H1 (cell line): Measurements from ENCODE around the gene TSHZ2. TPM values are rescaled to one million over a fixed set of nuclear protein-coding genes. Genes with fewer than 3 reads are reported as not detected.

ENCODE experiments used
- CHD7 ChIP-seq: fragments of 300-600 bp; sonication (generic); IDR thresholded peaks from 2 replicates; pipeline ENCODE4 v1.7.1; 2012; ENCODE audit warnings: low read length, moderate library complexity, mild to moderate bottlenecking, inconsistent platforms; ENCODE audit not compliant: insufficient replicate concordance
- POLR2AphosphoS5 ChIP-seq: IDR thresholded peaks from 2 replicates; pipeline ENCODE4 v1.6.1; 2011; ENCODE audit warnings: low read depth, low read length
- polyA plus RNA-seq, 7 experiments: library from polyadenylated mRNA; depleted of rRNA in 3 of 7; stranded (reverse) in 5 of 7; unstranded in 2 of 7; fragments of >200 nt in 5 of 7; fragments of 200-250 nt in 2 of 7; gene quantifications; 1 replicate in 5 of 7; 2 replicates in 1 of 7; 4 replicates in 1 of 7; pipeline versions ENCODE4 v1.2.1 to v1.2.3, GENCODE V29; 2011 to 2013; ENCODE audit warnings: missing spikeins in 2 of 7, mixed read lengths in 2 of 7
- total RNA-seq: library from RNA; stranded (reverse); fragmentation: NEBNext Ultra II Directional; extraction: Animal tissue kit (Norgen Biotek cat#: 25700); gene quantifications from 2 replicates; pipeline ENCODE4 v1.2.1, GENCODE V29; 2021

Gene TSHZ2
- total and polyA plus RNA-seq, 2 of the 8 experiments (the other 6 are each of a cell fraction or from before 2014, with no cell fraction given): 0.14 to 0.30 TPM

- TF ChIP-seq CHD7 (no peak), POLR2AphosphoS5 (no peak)
Observed at GRCh38 chr20:52933867-52934266, 38.3 kb upstream of the TSHZ2 start (continued).
